Trophoblast cell (in vitro differentiated cells and primary cell): Measurements from ENCODE around the gene WDFY3.

Source experiments
- DNase-seq, 2 donors: peaks; one replicate each; pipeline ENCODE4 v3.0.0-alpha.2; 2016
- H2AFZ ChIP-seq: 2 replicates; pipeline ENCODE4 v1.6.1; 2013; ENCODE audit warnings: low read length, moderate library complexity, mild to moderate bottlenecking; ENCODE audit not compliant: insufficient read depth, poor library complexity
- H2AK5ac ChIP-seq: 2 replicates; pipeline ENCODE4 v1.6.1; 2013; ENCODE audit warnings: mild to moderate bottlenecking, low read length
- H2BK120ac ChIP-seq: 2 replicates; pipeline ENCODE4 v1.6.1; 2013; ENCODE audit warnings: low read length, mild to moderate bottlenecking, moderate library complexity; ENCODE audit not compliant: insufficient read depth, poor library complexity
- H2BK12ac ChIP-seq: 2 replicates; pipeline ENCODE4 v1.6.1; 2013; ENCODE audit warnings: mild to moderate bottlenecking, low read length, moderate library complexity
- H2BK5ac ChIP-seq: 2 replicates; pipeline ENCODE4 v1.6.1; 2013; ENCODE audit warnings: low read length, low read depth, moderate library complexity, mild to moderate bottlenecking; ENCODE audit not compliant: poor library complexity
- H3K14ac ChIP-seq: 2 replicates; pipeline ENCODE4 v1.6.1; 2013; ENCODE audit warnings: mild to moderate bottlenecking, low read length
- H3K18ac ChIP-seq: 2 replicates; pipeline ENCODE4 v1.6.1; 2013; ENCODE audit warnings: mild to moderate bottlenecking, low read length
- H3K23ac ChIP-seq: 2 replicates; pipeline ENCODE4 v1.6.1; 2013; ENCODE audit warnings: low read length
- H3K27ac ChIP-seq: 2 replicates; pipeline ENCODE4 v1.5.1; 2013; ENCODE audit warnings: low read depth, mild to moderate bottlenecking, inconsistent platforms, low read length, moderate library complexity
- H3K27me3 ChIP-seq: 2 replicates; pipeline ENCODE4 v1.6.1; 2013; ENCODE audit warnings: inconsistent platforms, mild to moderate bottlenecking, low read length, moderate library complexity; ENCODE audit not compliant: insufficient read depth
- H3K36me3 ChIP-seq, 2 experiments: 1 replicate in 1 of 2; 2 replicates in 1 of 2; pipeline ENCODE4 v1.6.1; 2013; ENCODE audit warnings: low read length in 2 of 2, mild to moderate bottlenecking in 2 of 2, moderate library complexity in 1 of 2; ENCODE audit not compliant: insufficient read depth in 2 of 2, control insufficient read depth in 1 of 2
- H3K4ac ChIP-seq: 2 replicates; pipeline ENCODE4 v1.6.1; 2013; ENCODE audit warnings: low read depth, mild to moderate bottlenecking, low read length, moderate library complexity
- H3K4me1 ChIP-seq, 2 experiments: 1 replicate in 1 of 2; 2 replicates in 1 of 2; pipeline ENCODE4 v1.6.1; 2013; ENCODE audit warnings: low read length in 2 of 2, mild to moderate bottlenecking in 2 of 2, moderate library complexity in 1 of 2; ENCODE audit not compliant: insufficient read depth in 2 of 2, control insufficient read depth in 1 of 2
- H3K4me2 ChIP-seq: 2 replicates; pipeline ENCODE4 v1.6.1; 2013; ENCODE audit warnings: inconsistent platforms, mild to moderate bottlenecking, low read length, moderate library complexity
- H3K4me3 ChIP-seq: 2 replicates; pipeline ENCODE4 v1.5.1; 2013; ENCODE audit warnings: mild to moderate bottlenecking, low read depth, low read length, inconsistent platforms
- H3K79me1 ChIP-seq: one replicate; pipeline ENCODE4 v1.6.1; 2013; ENCODE audit warnings: low read length
- H3K79me2 ChIP-seq: 2 replicates; pipeline ENCODE4 v1.6.1; 2013; ENCODE audit warnings: low read length, mild to moderate bottlenecking; ENCODE audit not compliant: control insufficient read depth, insufficient read depth, poor library complexity
- H3K9ac ChIP-seq: 2 replicates; pipeline ENCODE4 v1.6.1; 2013; ENCODE audit warnings: mild to moderate bottlenecking, low read length
- H3K9me3 ChIP-seq: 2 replicates; pipeline ENCODE4 v1.6.1; 2013; ENCODE audit warnings: low read depth, mild to moderate bottlenecking, control low read depth, inconsistent platforms, low read length; ENCODE audit not compliant: insufficient read depth
- H4K12ac ChIP-seq: 2 replicates; pipeline ENCODE4 v1.6.1; 2013; ENCODE audit warnings: low read depth, mild to moderate bottlenecking, low read length, moderate library complexity
- H4K8ac ChIP-seq: 2 replicates; pipeline ENCODE4 v1.6.1; 2013; ENCODE audit warnings: low read depth, mild to moderate bottlenecking, low read length, moderate library complexity
- H4K91ac ChIP-seq: one replicate; pipeline ENCODE4 v1.6.1; 2013; ENCODE audit warnings: low read depth, mild to moderate bottlenecking, low read length, moderate library complexity
- WGBS: extraction: QIAGEN DNeasy Blood & Tissue Kit; methylation state at CpG from one replicate; pipeline ENCODE4 v1.1.7; 2013; ENCODE audit warnings: missing lambda C conversion rate; ENCODE audit not compliant: insufficient read length, insufficient coverage; ENCODE audit errors: extremely low coverage; 5-methylcytosine and 5-hydroxymethylcytosine counted together

WDFY3 gene

GRCh38 chr4:84821064-84821463 lies 145.4 kb downstream of the WDFY3 start:
- Histone ChIP-seq H3K23ac (no peak overlapping the region), H2AFZ (no peak overlapping the region), H3K36me3 (peaks cover 2 to 5% of the 10 kb centered on the region in 2 experiments), H3K4me1 (no peaks in the 10 kb centered on the region), H3K14ac (no peak overlapping the region), H2BK12ac (no peak overlapping the region), H4K12ac (no peak overlapping the region), H4K91ac (no peak overlapping the region), H3K9ac (no peak overlapping the region), H3K4me3 (no peak overlapping the region), H2BK5ac (no peak overlapping the region), H3K27ac (no peak overlapping the region), H3K27me3 (no peaks in the 10 kb centered on the region), H4K8ac (no peak overlapping the region), H3K4me2 (no peak overlapping the region), H3K79me2 (no peaks in the 10 kb centered on the region), H2BK120ac (no peak overlapping the region), H3K9me3 (no peaks in the 10 kb centered on the region), H3K4ac (no peak overlapping the region), H3K79me1 (no peaks in the 10 kb centered on the region), H3K18ac (no peak overlapping the region), H2AK5ac (no peak overlapping the region)
- no peak for DNase-seq
- no CpG with 5 or more reads among the region's 1 CpG for WGBS

GRCh38 chr4:84814094-84814750 lies 152.3 kb downstream of the WDFY3 start:
- H3K23ac ChIP-seq = no peak overlapping the region
- H2AK5ac ChIP-seq = no peak overlapping the region
- DNase-seq = peak; percentile 49 to 70
- no peak overlapping the region for H2BK120ac ChIP-seq
- no peak overlapping the region for H3K18ac ChIP-seq
- H4K12ac ChIP-seq = no peak overlapping the region
- no peak overlapping the region for H2AFZ ChIP-seq
- no peaks in the 10 kb centered on the region for H3K9me3 ChIP-seq
- H3K4me3 ChIP-seq = no peak overlapping the region
- H2BK12ac ChIP-seq = no peak overlapping the region
- H3K4me1 ChIP-seq = no peaks in the 10 kb centered on the region
- H3K27ac ChIP-seq = no peak overlapping the region
- no peak overlapping the region for H4K8ac ChIP-seq
- WGBS = no CpG with 5 or more reads among the region's 5 CpGs
- no peaks in the 10 kb centered on the region for H3K27me3 ChIP-seq
- H3K36me3 ChIP-seq = peaks cover 2 to 6% of the 10 kb centered on the region in 2 experiments
- no peak overlapping the region for H3K9ac ChIP-seq
- H3K4ac ChIP-seq = no peak overlapping the region
- H3K79me2 ChIP-seq = no peaks in the 10 kb centered on the region
- H2BK5ac ChIP-seq = no peak overlapping the region
- no peak overlapping the region for H3K4me2 ChIP-seq
- no peak overlapping the region for H3K14ac ChIP-seq
- H3K79me1 ChIP-seq = no peaks in the 10 kb centered on the region
- H4K91ac ChIP-seq = no peak overlapping the region

- H2AK5ac ChIP-seq = no peak overlapping the region
These were observed 156.5 kb downstream of the WDFY3 start for GRCh38 chr4:84809946-84810345.

DNA sequence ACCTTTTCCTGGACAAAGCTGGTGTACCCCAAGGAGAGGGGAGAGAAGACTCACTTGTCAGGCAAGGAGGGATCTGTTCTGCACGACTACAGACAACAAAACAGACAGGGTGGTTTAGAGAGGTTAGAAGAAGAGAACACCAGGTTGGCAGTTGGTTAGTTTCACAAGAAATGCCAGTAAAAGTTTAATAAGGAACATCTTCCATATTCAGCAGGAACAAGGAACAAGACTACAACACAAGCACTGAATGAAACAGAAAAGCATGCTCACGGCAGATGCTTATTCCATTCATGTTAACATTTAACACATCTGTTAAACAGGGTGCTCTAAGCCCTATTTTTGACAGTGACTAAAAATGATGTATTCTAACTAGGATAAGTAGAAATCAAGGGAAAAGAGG lies 158.2 kb downstream of the WDFY3 start:
- Histone ChIP-seq H3K4me1 (no peaks in the 10 kb centered on the region), H3K27ac (no peak overlapping the region), H2AFZ (no peak overlapping the region), H3K4me3 (no peak overlapping the region), H3K27me3 (no peaks in the 10 kb centered on the region), H3K18ac (no peak overlapping the region), H2BK5ac (no peak overlapping the region), H3K9me3 (no peaks in the 10 kb centered on the region), H2BK120ac (no peak overlapping the region), H3K4me2 (no peak overlapping the region), H4K91ac (no peak overlapping the region), H4K12ac (no peak overlapping the region), H2AK5ac (no peak overlapping the region), H3K79me1 (no peaks in the 10 kb centered on the region), H3K14ac (no peak overlapping the region), H4K8ac (no peak overlapping the region), H3K23ac (no peak overlapping the region), H2BK12ac (no peak overlapping the region), H3K79me2 (no peaks in the 10 kb centered on the region), H3K4ac (no peak overlapping the region), H3K36me3 (peaks cover 1 to 8% of the 10 kb centered on the region in 2 experiments), H3K9ac (no peak overlapping the region)
- DNase-seq = no peak
- WGBS = no CpG with 5 or more reads among the region's 2 CpGs

More at GRCh38 chr4:84809946-84810345, 156.5 kb downstream of the WDFY3 start:
- no peak overlapping the region for H2BK12ac ChIP-seq
- H3K4me3 ChIP-seq = no peak overlapping the region
- H3K79me1 ChIP-seq = no peaks in the 10 kb centered on the region
- no peak overlapping the region for H4K8ac ChIP-seq
- H3K18ac ChIP-seq = no peak overlapping the region
- no peak overlapping the region for H3K27ac ChIP-seq
- H3K9ac ChIP-seq = no peak overlapping the region
- no peak overlapping the region for H3K4me2 ChIP-seq
- no peak overlapping the region for H2BK5ac ChIP-seq
- H3K23ac ChIP-seq = no peak overlapping the region
- no peak for DNase-seq
- no peaks in the 10 kb centered on the region for H3K4me1 ChIP-seq
- H3K27me3 ChIP-seq = no peaks in the 10 kb centered on the region
- peaks cover 1 to 8% of the 10 kb centered on the region in 2 experiments for H3K36me3 ChIP-seq
- no peak overlapping the region for H3K14ac ChIP-seq
- H2AFZ ChIP-seq = no peak overlapping the region
- H3K4ac ChIP-seq = no peak overlapping the region
- no peak overlapping the region for H2BK120ac ChIP-seq
- no peak overlapping the region for H4K12ac ChIP-seq
- no peaks in the 10 kb centered on the region for H3K9me3 ChIP-seq
- H3K79me2 ChIP-seq = no peaks in the 10 kb centered on the region
- H4K91ac ChIP-seq = no peak overlapping the region
- WGBS = no CpG with 5 or more reads among the region's 9 CpGs
